Measurements from ENCODE around the gene FOXE3.

Gene FOXE3

GRCh38 chr1:47436304-47436978 lies 20.4 kb downstream of the FOXE3 start:
- DNase-seq = peak; percentile 94

- DNase-seq = peak; percentile 85
Observed at GRCh38 chr1:47436979-47437446, 20.9 kb downstream of the FOXE3 start.

GRCh38 chr1:47437447-47438164 lies 21.5 kb downstream of the FOXE3 start, which contains the start of gene FOXD2:
FOXD2 (plus strand) TSS chr1:47438044; CDS start chr1:47438136, 92 bp downstream.
- DNase-seq = peak; percentile 98

- peak; percentile 72 for DNase-seq
Observed at GRCh38 chr1:47438165-47439016, 22.3 kb downstream of the FOXE3 start.

GRCh38 chr1:47439017-47439818 lies 23.1 kb downstream of the FOXE3 start:
- DNase-seq = peak; percentile 47

- DNase-seq = no peak
Observed at GRCh38 chr1:47439819-47440598, 23.9 kb downstream of the FOXE3 start.

GRCh38 chr1:47440599-47441081 lies 24.6 kb downstream of the FOXE3 start:
- no peak for DNase-seq

- no peak for DNase-seq
Observed at GRCh38 chr1:47441450-47442106, 25.5 kb downstream of the FOXE3 start.

GRCh38 chr1:47442202-47442601 lies 26.1 kb downstream of the FOXE3 start:
- no peak for DNase-seq

- no peak for DNase-seq
Observed at GRCh38 chr1:47442842-47443529, 26.9 kb downstream of the FOXE3 start.

GRCh38 chr1:47443530-47444296 lies 27.6 kb downstream of the FOXE3 start:
- DNase-seq = no peak

GRCh38 chr1:47444297-47444561 lies 28.1 kb downstream of the FOXE3 start:
- no peak for DNase-seq

- peak; percentile 82 for DNase-seq
Observed at GRCh38 chr1:47444562-47445465, 28.7 kb downstream of the FOXE3 start.

GRCh38 chr1:47445823-47446550 lies 29.9 kb downstream of the FOXE3 start:
- no peak for DNase-seq

GRCh38 chr1:47448462-47449222 lies 32.6 kb downstream of the FOXE3 start:
- no peak for DNase-seq

GRCh38 chr1:47449822-47450552 lies 33.9 kb downstream of the FOXE3 start:
- DNase-seq = peak; percentile 87
